ENCODE results near the gene TUBB2A.

- TF ChIP-seq CTCF (IDR thresholded peaks at IDR 0.05) (no peak), POLR2A (IDR thresholded peaks at IDR 0.05) (no peak)
These were observed 14.2 kb downstream of the TUBB2A start for GRCh38 chr6:3143158-3143557.
